Forelimb muscle (tissue), 1 donor: ENCODE results near the gene HECTD2. TPM values are rescaled to one million over a fixed set of nuclear protein-coding genes. Genes with fewer than 3 reads are reported as not detected.
"Not testable (repeated sequence)": the region's sequence is repeated elsewhere in the genome, so short reads cannot be mapped to it uniquely, and the experiment has no call there.

ENCODE experiments used
- DNase-seq: peaks from one replicate; pipeline ENCODE4 v3.0.0-alpha.2; 2013; ENCODE audit warnings: low read depth
- polyA plus RNA-seq: library from polyadenylated mRNA; unstranded; fragments of 120-200 nt; gene quantifications from one replicate; pipeline ENCODE4 v1.2.1, GENCODE V29; 2013; ENCODE audit not compliant: insufficient read length

The HECTD2 gene
- polyA plus RNA-seq, 1 donor: 15.5 TPM

DNA sequence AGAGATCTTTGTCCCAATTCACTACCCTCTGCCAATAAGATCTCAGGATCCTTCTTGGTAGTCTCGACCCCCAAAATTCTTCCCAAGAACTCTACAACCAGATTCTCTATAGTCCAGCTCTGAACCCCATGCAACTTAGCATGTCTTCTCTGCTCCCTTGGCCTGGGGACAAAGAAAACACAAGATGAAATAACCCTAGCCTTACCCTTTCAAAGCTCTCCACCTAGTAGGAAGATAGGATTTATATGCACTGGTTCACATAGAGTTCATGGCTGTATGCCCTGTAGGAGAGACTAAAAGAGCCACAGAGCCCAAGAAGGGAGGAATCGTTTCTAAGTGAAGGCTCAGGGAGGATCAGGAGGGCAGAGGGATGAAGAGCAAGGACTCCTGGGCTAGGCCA is 126.6 kb downstream of the HECTD2 start:
- no peak for DNase-seq

DNA sequence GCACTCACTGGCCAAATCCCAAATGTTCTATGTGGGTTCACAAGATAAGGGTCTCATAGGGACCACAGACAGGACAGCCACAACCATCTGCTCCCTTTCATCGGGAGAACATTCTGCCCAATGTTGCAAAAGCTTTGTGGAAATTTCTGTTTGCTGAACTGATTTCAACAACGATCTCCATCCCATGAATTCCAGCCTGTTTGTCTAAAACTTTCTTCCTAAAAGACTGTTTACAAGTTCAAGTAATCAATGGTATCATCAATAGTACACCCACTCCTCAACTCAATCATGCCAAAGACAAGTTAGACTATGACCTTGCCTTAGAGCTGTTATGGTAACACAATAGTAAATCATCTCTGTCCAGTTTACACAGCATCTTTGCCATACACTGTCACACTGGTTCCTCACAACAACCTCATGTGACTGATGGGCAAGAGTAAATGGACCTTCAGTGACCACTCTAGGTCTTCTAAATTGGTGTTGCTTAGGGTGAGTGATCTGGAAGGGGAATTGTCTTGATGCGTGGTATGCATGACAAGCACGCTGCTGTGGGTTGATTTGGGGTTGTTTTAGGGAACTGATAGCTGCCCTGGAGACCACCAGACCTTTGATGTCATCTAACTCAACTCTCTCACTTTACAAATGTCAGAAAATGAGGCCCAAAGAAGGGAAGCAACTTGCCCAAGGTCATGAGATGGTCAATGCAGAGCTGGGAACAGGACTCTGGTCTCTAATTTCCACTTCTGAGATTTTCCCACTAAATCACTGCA is 127.7 kb downstream of the HECTD2 start:
- no peak for DNase-seq

DNA sequence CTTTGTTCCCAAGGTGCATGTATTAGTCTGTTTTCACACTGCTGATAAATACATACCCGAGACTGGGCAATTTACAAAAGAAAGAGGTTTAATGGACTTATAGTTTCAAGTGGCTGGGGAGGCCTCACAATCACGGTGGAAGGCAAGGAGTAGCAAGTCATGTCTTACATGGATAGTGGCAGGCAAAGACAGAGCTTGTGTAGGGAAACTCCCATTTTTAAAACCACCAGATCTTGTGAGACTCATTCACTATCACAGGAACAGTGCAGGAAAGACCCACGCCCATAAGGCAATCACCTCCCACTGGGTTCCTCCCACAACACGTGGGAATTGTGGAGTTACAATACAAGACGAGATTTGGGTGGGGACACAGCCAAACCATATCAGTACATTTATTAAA is 129.8 kb downstream of the HECTD2 start:
- DNase-seq: no peak

DNA sequence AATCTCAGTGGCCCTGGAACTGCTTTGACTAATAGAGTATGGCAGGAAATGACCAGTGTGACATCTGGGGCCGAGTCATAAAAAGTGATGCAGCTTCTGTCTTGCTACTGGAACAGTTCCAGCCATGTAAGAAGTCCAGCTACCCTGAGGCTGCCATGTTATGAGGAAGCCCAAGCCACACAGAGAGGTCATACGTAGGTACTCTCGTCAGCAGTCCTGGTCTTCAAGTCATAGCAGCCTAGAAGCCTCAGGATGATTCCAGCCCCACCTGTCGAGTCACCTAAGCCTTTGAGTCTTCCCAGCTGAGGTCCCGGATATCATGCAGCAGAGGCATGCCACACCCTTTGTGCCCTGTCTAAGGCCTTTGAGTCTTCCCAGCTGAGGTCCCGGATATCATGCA is 130.6 kb downstream of the HECTD2 start:
- DNase-seq: no peak

DNA sequence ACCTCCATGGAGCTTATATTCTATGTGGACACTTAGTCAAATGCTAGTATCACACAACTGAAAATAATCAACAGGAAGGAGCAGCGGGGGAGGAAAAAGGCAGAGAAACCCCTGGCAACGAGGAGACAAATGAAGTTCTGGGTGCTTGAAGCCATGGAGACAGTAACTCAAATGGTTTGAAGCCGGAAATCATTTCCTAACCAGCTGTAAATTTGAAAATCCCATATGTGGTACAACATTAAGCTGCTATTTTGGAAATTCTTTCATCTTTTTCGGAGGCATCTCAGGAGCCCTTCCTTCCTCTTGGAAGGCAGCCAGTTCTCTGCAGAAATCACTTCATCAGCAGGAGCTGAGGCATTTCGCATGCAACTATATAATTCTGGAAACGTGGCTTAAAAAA is 131.3 kb downstream of the HECTD2 start:
- DNase-seq: peak; percentile 51

DNA sequence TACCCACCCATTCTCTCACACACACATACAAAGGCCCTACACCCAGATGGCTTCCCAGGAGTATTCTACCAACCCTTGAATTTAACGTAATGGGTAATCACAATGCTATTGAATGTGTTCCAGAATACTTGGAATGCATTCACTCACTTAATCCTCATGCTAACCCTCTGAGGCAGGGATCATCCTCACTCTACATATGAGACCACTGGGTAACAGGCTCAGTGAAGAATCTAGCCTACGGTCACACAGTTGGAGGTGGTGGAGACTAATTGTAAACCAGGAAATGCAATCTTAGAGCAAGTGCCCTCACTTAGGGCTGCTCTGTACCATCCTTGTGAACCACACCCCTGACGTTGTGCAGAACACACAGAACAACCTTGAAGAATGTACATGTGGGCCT is 135.2 kb downstream of the HECTD2 start:
- DNase-seq: no peak

DNA sequence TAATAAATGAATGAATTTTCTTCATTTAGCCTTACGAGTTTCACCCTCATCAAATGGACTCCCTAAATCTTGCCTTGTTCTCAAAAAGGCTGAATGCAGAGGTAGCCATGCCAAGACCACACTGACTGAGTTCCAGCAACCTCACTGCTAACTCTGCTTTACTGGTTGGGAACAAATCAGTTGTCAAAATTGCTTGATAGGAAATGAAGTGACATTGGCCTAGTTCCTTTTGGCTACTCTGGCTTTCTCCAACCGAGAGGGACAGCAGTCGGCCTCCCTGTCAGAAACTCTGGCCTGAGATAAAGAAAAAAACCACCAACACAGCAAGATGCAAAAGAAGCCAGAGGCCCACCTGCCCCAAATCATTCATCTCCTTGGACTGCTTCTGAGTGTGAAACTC is 135.7 kb downstream of the HECTD2 start:
- no peak for DNase-seq

DNA sequence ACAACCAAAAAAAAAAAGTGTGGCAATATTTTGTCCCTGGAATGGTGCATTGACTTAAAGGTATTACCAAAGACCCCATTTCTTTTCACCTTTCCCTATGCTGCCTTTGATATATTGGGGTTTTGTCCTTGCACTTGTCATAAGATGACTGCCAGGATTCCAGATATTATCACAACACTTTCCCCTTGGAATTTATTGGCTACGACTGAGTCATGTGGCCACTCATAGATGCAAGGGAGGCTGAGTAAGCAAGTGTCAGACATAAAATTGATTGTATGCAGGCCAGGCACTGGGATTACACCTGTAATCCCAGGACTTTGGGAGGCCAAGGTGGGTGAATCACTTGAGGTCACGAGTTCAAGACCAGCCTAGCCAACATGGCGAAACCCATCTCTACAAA is 139.1 kb downstream of the HECTD2 start:
- DNase-seq: no peak

DNA sequence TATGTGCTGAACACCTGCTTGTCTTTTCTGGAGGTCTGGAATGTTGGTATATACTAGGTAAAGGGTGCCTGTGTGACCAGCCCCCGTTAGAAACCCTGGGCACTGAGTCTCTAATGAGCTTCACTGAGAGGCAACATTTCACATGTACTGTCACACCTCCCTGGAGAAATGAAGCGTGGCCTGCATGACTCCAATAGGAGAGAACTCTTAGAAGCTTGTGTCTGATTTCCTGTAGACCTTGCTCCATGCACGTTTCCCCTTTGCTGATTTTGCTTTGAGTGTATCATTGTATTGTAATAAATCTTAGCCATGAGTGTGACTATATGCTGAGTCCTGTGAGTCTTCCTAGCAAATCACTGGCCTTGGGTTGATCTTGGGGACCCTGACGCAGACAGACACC is 139.9 kb downstream of the HECTD2 start:
- no peak for DNase-seq

DNA sequence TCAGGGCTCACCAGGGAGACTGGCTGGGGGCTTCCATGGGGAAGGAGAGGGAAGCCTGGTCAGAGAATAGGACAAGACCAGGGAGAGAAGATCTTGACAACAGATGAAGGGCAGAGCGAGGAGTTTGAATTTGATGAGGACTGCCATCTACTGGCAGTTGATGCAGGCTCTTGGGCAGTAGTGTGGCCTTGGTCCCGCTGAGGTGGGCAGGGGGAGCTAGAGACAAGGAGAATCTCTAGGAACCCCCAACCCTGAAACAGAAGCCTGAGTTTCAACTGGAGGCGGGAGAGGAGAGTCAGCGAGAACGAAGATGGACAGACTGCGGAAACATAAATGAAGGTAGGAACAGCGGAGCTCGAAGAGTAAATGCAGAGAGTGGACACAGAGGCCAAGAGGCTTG is 141.7 kb downstream of the HECTD2 start:
- DNase-seq: no peak

DNA sequence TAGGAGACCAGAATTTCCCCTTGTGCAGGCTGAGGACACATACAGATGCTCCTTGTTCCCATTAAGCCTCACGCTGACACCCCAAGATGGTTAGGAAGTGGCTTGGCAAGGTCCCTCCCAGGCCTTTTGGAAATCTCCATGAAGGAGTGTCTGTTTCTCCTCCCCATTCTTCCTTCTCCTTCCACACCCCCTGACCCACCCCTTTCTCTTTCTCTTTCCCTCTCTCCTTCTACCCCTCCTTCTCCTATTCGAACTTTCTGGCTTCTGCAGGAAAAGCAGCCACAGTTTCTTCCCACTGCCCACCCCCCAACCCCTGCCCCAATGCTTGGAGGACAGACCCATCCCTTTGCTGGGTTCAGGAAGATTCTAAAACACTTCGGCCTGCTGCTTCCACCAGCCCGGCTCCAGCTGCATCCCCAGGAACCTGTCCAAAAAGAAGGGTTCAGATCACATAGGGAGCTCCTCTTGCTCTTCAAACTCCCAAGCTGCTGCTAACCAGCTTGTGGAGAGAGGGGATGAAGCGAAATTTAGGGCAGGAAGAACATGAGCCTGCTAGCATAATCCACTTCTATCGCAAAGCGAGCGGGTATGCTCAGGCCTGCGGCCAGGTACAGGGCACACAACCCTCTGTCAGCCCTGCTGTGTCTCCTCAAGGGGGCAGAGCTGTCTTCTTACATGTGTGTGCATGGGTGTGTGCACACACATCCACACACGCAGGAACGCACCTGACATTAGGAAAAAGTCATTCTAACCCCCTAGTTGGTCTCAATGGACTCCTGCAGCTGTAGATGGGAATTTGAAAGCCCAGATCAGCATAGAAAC is 142.3 kb downstream of the HECTD2 start:
- DNase-seq: no peak

DNA sequence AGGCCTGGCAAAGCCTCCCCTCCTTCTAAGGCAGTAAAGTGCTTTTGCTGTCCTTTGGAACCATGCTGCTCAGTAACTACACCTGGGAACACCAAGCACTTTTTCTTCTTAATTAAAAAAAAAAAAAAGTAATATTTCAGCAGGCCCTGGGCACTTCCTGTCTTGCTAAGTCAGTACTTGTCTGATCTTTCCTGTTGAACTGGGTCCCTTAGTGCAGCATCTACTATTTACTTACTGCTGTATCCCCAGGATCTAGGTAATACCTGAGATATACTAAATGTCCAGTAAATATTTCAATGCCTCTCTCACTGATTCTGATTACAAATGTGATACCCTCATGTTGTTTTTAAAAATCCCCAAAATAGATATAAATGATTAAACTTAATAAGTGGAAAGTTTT is 145.3 kb downstream of the HECTD2 start:
- no peak for DNase-seq

DNA sequence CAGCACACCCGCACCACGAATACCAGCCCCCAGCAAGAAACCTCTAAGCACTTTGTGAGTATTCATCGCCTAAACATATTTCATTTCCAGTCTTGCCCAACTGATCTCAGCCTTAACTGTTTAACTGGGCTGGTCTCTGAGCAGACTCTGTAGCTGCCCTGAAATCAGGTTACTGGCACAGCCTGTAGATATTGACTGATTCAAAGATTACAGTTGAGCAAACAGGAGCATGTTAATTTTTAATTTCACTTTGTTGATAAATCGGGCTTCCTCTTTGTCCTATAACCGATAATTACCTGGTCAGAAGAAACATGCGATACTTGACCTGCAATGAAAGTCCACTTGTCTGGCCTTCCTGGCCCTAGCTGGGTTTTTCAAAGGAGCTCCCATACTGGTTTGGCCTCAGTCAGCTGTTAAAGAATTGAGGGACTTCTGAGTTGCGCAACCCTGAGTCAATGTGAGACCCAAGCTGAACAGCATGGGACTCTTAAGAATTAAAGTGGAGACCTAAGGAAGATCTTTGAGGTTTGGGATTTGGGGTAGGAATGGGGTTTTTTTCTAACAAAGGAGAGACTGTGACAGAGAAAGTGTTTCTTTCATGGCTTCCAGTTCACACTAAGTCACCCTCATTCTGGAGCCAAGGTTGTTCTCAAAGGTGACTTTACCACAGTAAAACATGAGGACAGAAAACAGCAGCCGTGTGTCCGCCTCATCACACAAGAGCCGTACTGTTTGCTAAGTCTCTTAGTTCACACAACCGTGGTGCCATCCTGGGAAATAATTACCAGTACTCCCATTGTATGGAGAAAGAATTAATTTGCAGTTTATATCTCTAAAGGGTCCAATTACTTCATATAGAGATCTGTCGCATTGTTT is 146.8 kb downstream of the HECTD2 start:
- DNase-seq: no peak

DNA sequence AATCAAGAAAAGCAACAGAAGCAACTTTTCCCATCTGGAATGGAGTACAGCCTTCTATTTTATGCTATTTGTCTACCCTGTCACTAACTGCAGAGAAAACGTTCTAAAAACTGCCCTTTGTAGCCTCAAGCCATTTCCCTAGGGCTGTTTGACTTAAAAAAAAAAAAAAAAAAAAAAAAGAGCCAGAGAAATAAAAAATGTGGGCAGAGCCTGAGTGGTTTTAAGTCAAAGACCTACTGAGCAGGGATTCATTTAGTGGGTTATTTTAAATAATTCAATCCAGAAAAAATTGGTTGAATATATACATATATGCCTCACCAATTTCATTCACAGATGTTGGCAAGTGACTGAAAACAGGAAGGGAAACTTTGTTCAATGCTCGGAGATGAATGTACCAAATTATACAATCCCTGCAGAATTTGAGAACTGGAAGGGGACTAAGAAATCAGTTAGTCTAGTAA is 147.5 kb downstream of the HECTD2 start:
- no peak for DNase-seq

DNA sequence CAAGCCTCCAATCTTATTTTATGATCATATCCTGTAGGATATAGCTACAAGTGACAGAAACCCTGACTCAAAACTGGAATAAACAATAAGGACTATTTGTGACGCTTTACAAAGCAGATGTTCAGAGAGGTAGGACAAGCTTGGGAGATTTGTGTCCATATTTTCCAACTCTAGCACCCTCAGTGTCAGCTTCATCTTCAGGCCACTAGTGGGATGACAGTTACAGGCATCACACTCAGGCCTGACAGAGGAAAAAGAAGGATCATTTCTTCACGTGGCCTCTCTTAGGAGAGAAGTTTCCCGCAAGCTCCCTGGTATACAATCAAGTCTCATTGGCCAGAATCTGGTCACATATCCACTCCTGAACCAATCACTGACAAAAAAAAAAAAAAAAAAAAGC is 148.3 kb downstream of the HECTD2 start:
- no peak for DNase-seq

DNA sequence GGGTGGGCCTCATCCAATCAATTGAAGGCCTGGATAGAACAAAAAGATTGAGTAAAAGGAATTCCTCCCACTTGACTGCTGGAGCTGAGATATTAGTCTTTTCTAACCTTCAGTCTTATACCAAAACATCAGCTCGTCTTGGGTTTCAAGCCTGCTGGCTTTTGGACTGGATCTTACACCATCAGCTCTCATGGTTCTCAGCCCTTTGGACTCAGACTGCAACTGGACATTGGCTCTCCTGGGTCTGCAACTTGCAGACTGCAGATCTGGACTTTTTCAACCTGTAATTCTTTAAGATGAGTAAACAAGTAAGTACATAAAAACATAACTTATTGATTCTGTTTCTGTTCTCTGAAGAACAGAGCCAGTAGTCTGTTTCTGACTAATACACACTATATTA is 149.0 kb downstream of the HECTD2 start:
- no peak for DNase-seq

DNA sequence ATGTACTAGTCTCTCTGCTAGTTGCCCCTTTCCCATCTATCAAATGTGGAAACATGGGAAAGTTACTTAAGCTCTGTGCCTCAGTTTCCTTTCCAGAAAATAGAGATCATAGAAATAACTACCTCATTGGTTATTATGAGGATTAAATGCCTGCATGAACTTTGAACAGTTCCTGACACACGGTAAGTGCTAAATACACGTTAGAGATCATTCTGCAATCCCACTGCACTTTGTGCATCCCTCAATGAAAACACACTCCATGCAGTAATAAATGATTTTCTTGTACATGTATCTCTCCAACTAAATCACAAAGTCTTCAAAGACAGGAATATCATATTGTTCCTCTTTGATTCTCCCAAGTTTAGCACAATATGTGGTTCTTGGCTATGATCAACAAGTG is 149.6 kb downstream of the HECTD2 start:
- no peak for DNase-seq

DNA sequence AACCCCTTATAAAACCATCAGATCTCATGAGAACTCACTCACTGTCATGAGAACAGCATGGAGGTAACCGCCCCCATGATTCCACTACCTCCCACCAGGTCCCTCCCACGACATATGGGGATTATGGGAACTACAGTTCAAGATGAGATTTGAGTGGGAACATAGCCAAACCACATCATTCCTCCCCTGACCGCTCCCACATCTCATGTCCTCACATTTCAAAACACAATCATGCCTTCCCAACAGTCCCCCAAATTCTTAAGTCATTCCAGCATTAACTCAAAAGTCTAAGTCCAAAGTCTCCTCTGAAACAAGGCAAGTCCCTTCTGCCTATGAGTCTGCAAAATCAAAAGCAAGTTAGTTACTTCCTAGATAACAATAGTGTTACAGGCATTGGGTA is 150.7 kb downstream of the HECTD2 start:
- not testable (repeated sequence) for DNase-seq

DNA sequence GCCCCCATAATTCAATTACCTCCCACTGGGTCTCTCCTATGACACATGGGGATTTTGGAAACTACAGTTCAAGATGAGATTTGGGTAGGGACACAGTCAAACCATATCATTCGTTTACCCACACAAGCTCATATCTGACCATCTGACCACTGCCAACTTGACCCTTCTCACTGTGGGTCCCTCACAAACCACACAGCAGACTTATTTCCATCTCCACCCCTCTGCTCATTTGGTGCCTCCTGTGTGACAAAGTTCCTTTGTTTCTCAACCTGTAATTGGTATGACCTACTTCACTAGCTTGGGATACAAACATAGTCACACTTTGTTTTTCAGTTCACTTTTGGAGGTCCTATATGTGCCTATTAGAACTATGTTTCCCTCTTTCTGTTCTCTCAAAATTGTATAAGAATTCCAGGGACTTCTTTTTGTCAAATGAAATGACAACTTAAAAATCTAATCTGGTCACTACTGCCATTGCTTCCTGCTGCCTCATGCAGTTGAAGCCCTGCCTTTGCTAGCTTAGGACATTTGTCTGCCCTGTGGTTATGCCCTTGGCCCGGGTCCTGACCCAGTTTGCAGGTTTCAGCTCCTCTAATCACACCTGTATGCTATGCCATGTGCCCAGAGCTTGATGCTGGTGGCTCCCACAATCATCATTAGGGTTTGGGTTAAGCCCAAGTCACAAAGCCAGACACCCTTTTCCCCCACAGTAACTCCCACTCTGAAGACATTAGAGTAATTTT is 152.9 kb downstream of the HECTD2 start:
- no peak for DNase-seq

DNA sequence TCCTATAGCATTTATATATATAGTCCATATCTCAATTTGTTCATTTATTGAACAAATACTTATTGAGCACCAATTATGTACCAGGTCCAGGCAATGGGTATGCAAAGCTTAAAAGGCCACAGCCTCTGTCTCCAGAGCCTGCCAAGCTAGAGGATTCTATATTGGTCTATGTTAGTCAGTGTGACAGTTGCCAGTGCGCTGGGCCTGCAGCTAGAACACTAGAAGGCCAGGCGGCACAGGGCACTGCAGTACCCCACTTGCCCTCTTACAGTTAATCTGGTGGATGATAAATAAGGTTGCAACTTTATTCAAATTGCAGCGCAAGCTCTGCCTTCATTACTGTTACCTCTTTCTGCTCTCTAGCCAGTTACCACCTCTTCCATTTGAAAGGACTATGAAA is 153.9 kb downstream of the HECTD2 start:
- no peak for DNase-seq
